Measurements from ENCODE around the gene SLC25A29.
"Not testable (repeated sequence)": the region's sequence is repeated elsewhere in the genome, so short reads cannot be mapped to it uniquely, and the experiment has no call there.

SLC25A29 gene

GRCh38 chr14:100312877-100313400 lies 6.7 kb upstream of the SLC25A29 start:
- no CpG with 5 or more reads among the region's 10 CpGs for WGBS (ENCODE audit: extremely low coverage, insufficient coverage, insufficient read length)
- H3K18ac ChIP-seq (ENCODE audit: low read length) = no peak overlapping the region
- no peak overlapping the region for H2BK12ac ChIP-seq (ENCODE audit: low read length)
- no peak overlapping the region for H2AK5ac ChIP-seq (ENCODE audit: low read length)
- no peak overlapping the region for H2AFZ ChIP-seq (ENCODE audit: insufficient read depth, low read length, poor library complexity)
- no peak overlapping the region for H2BK120ac ChIP-seq (ENCODE audit: insufficient read depth, low read length, poor library complexity)
- H3K4me1 ChIP-seq (ENCODE audit: control insufficient read depth in 1 of 2, insufficient read depth in 2 of 2, low read length in 2 of 2) = peaks cover 3 to 4% of the 10 kb centered on the region in 2 experiments
- H3K4me3 ChIP-seq (ENCODE audit: low read depth, low read length) = no peak overlapping the region
- H3K27ac ChIP-seq (ENCODE audit: low read depth, low read length) = no peak overlapping the region
- H3K4ac ChIP-seq (ENCODE audit: low read depth, low read length) = no peak overlapping the region
- no peak overlapping the region for H3K23ac ChIP-seq (ENCODE audit: low read length)
- DNase-seq = no peak
- H4K8ac ChIP-seq (ENCODE audit: low read depth, low read length) = no peak overlapping the region
- H2BK5ac ChIP-seq (ENCODE audit: low read depth, low read length, poor library complexity) = no peak overlapping the region
- no peaks in the 10 kb centered on the region for H3K27me3 ChIP-seq (ENCODE audit: insufficient read depth, low read length)
- no peak overlapping the region for H3K4me2 ChIP-seq (ENCODE audit: low read length)
- H4K12ac ChIP-seq (ENCODE audit: low read depth, low read length) = no peak overlapping the region
- H3K36me3 ChIP-seq (ENCODE audit: control insufficient read depth in 1 of 2, insufficient read depth in 2 of 2, low read length in 2 of 2) = no peaks in the 10 kb centered on the region
- no peak overlapping the region for H4K91ac ChIP-seq (ENCODE audit: low read depth, low read length)
- H3K14ac ChIP-seq (ENCODE audit: low read length) = no peak overlapping the region
- peaks cover 4% of the 10 kb centered on the region for H3K9me3 ChIP-seq (ENCODE audit: insufficient read depth, low read depth, low read length)
- no peak overlapping the region for H3K9ac ChIP-seq (ENCODE audit: low read length)
- no peaks in the 10 kb centered on the region for H3K79me1 ChIP-seq (ENCODE audit: low read length)
- no peaks in the 10 kb centered on the region for H3K79me2 ChIP-seq (ENCODE audit: control insufficient read depth, insufficient read depth, low read length, poor library complexity)

- H4K8ac ChIP-seq (ENCODE audit: low read depth, low read length); H3K79me2 ChIP-seq (ENCODE audit: control insufficient read depth, insufficient read depth, low read length, poor library complexity); H3K23ac ChIP-seq (ENCODE audit: low read length); H3K27ac ChIP-seq (ENCODE audit: low read depth, low read length); H3K9me3 ChIP-seq (ENCODE audit: insufficient read depth, low read depth, low read length); H3K36me3 ChIP-seq (ENCODE audit: control insufficient read depth in 1 of 2, insufficient read depth in 2 of 2, low read length in 2 of 2); H4K12ac ChIP-seq (ENCODE audit: low read depth, low read length); H2AFZ ChIP-seq (ENCODE audit: insufficient read depth, low read length, poor library complexity); H3K14ac ChIP-seq (ENCODE audit: low read length); H2BK5ac ChIP-seq (ENCODE audit: low read depth, low read length, poor library complexity); H2BK12ac ChIP-seq (ENCODE audit: low read length); H2AK5ac ChIP-seq (ENCODE audit: low read length); H3K18ac ChIP-seq (ENCODE audit: low read length); H3K4ac ChIP-seq (ENCODE audit: low read depth, low read length); H2BK120ac ChIP-seq (ENCODE audit: insufficient read depth, low read length, poor library complexity); H3K79me1 ChIP-seq (ENCODE audit: low read length); H3K4me2 ChIP-seq (ENCODE audit: low read length); H3K27me3 ChIP-seq (ENCODE audit: insufficient read depth, low read length); H3K4me3 ChIP-seq (ENCODE audit: low read depth, low read length); H4K91ac ChIP-seq (ENCODE audit: low read depth, low read length); H3K9ac ChIP-seq (ENCODE audit: low read length): not testable (repeated sequence)
- H3K4me1 ChIP-seq (ENCODE audit: control insufficient read depth in 1 of 2, insufficient read depth in 2 of 2, low read length in 2 of 2) = peaks cover 9 to 10% of the 10 kb centered on the region in 2 experiments
- no CpG with 5 or more reads among the region's 18 CpGs for WGBS (ENCODE audit: extremely low coverage, insufficient coverage, insufficient read length)
- DNase-seq = peak; percentile 38 to 63
These were observed 6.0 kb upstream of the SLC25A29 start for GRCh38 chr14:100312110-100312876.

- no peaks in the 10 kb centered on the region for H3K9me3 ChIP-seq (ENCODE audit: insufficient read depth, low read depth, low read length)
- no peak overlapping the region for H2BK5ac ChIP-seq (ENCODE audit: low read depth, low read length, poor library complexity)
- no peak overlapping the region for H3K18ac ChIP-seq (ENCODE audit: low read length)
- no peak for DNase-seq
- H3K4me2 ChIP-seq (ENCODE audit: low read length) = no peak overlapping the region
- peaks cover 18 to 19% of the 10 kb centered on the region in 2 experiments for H3K4me1 ChIP-seq (ENCODE audit: control insufficient read depth in 1 of 2, insufficient read depth in 2 of 2, low read length in 2 of 2)
- no peak overlapping the region for H2AK5ac ChIP-seq (ENCODE audit: low read length)
- no peaks in the 10 kb centered on the region for H3K36me3 ChIP-seq (ENCODE audit: control insufficient read depth in 1 of 2, insufficient read depth in 2 of 2, low read length in 2 of 2)
- H3K14ac ChIP-seq (ENCODE audit: low read length) = no peak overlapping the region
- no peak overlapping the region for H3K27ac ChIP-seq (ENCODE audit: low read depth, low read length)
- no peak overlapping the region for H3K4me3 ChIP-seq (ENCODE audit: low read depth, low read length)
- WGBS (ENCODE audit: extremely low coverage, insufficient coverage, insufficient read length) = no CpG with 5 or more reads among the region's 8 CpGs
- no peak overlapping the region for H3K23ac ChIP-seq (ENCODE audit: low read length)
- H4K8ac ChIP-seq (ENCODE audit: low read depth, low read length) = no peak overlapping the region
- H4K12ac ChIP-seq (ENCODE audit: low read depth, low read length) = no peak overlapping the region
- peaks cover 12% of the 10 kb centered on the region for H3K79me2 ChIP-seq (ENCODE audit: control insufficient read depth, insufficient read depth, low read length, poor library complexity)
- H3K79me1 ChIP-seq (ENCODE audit: low read length) = peaks cover 13% of the 10 kb centered on the region
- H2BK12ac ChIP-seq (ENCODE audit: low read length) = no peak overlapping the region
- no peaks in the 10 kb centered on the region for H3K27me3 ChIP-seq (ENCODE audit: insufficient read depth, low read length)
- H3K9ac ChIP-seq (ENCODE audit: low read length) = no peak overlapping the region
- H4K91ac ChIP-seq (ENCODE audit: low read depth, low read length) = no peak overlapping the region
- H3K4ac ChIP-seq (ENCODE audit: low read depth, low read length) = no peak overlapping the region
- no peak overlapping the region for H2BK120ac ChIP-seq (ENCODE audit: insufficient read depth, low read length, poor library complexity)
- H2AFZ ChIP-seq (ENCODE audit: insufficient read depth, low read length, poor library complexity) = no peak overlapping the region
These were observed 2.9 kb upstream of the SLC25A29 start for GRCh38 chr14:100309028-100309737.

- H3K79me2 ChIP-seq (ENCODE audit: control insufficient read depth, insufficient read depth, low read length, poor library complexity) = peaks cover 12% of the 10 kb centered on the region
- no CpG with 5 or more reads among the region's 6 CpGs for WGBS (ENCODE audit: extremely low coverage, insufficient coverage, insufficient read length)
- not testable (repeated sequence) for H4K91ac ChIP-seq (ENCODE audit: low read depth, low read length); H2BK12ac ChIP-seq (ENCODE audit: low read length); H4K12ac ChIP-seq (ENCODE audit: low read depth, low read length); H2AK5ac ChIP-seq (ENCODE audit: low read length); H3K14ac ChIP-seq (ENCODE audit: low read length); H3K9ac ChIP-seq (ENCODE audit: low read length); H2AFZ ChIP-seq (ENCODE audit: insufficient read depth, low read length, poor library complexity); H3K4me2 ChIP-seq (ENCODE audit: low read length); H3K4me3 ChIP-seq (ENCODE audit: low read depth, low read length); H3K18ac ChIP-seq (ENCODE audit: low read length); DNase-seq; H2BK5ac ChIP-seq (ENCODE audit: low read depth, low read length, poor library complexity); H3K27ac ChIP-seq (ENCODE audit: low read depth, low read length); H3K27me3 ChIP-seq (ENCODE audit: insufficient read depth, low read length); H3K9me3 ChIP-seq (ENCODE audit: insufficient read depth, low read depth, low read length); H3K23ac ChIP-seq (ENCODE audit: low read length); H2BK120ac ChIP-seq (ENCODE audit: insufficient read depth, low read length, poor library complexity); H3K36me3 ChIP-seq (ENCODE audit: control insufficient read depth in 1 of 2, insufficient read depth in 2 of 2, low read length in 2 of 2); H4K8ac ChIP-seq (ENCODE audit: low read depth, low read length); H3K4ac ChIP-seq (ENCODE audit: low read depth, low read length)
- peaks cover 13% of the 10 kb centered on the region for H3K79me1 ChIP-seq (ENCODE audit: low read length)
- H3K4me1 ChIP-seq (ENCODE audit: control insufficient read depth in 1 of 2, insufficient read depth in 2 of 2, low read length in 2 of 2) = peaks cover 18 to 19% of the 10 kb centered on the region in 2 experiments
These were observed 2.2 kb upstream of the SLC25A29 start for GRCh38 chr14:100308427-100308792.

Measured in trophoblast cell (in vitro differentiated cells and primary cell).